SK-N-SH (cell line): Measurements from ENCODE around the gene CADM1. TPM values are rescaled to one million over a fixed set of nuclear protein-coding genes. Genes with fewer than 3 reads are reported as not detected.

Source experiments
- CTCF ChIA-PET: fragments of 300-600, 350-600 bp; formaldehyde crosslinking; extraction: SDS; loops from one replicate; lab custom pipeline; 2021; lab: Yijun Ruan, JAX
- POLR2A ChIA-PET: fragments of 350-600 bp; sonication (Branson Sonifier 250); formaldehyde crosslinking; extraction: SDS; loops from one replicate; lab custom pipeline; 2020; ENCODE audit warnings: antibody characterized with exemption, inconsistent platforms; lab: Yijun Ruan, JAX
- DNase-seq: peaks from one replicate; pipeline ENCODE4 v3.0.0; 2012
- H2AFZ ChIP-seq: fragments of 200-600 bp; sonication (generic); 2 replicates; pipeline ENCODE4 v1.8.1; 2016; ENCODE audit warnings: antibody characterized with exemption, mild to moderate bottlenecking, low read depth
- H3F3A ChIP-seq: fragments of 200-600 bp; sonication (generic); replicated peaks from 2 replicates; pipeline ENCODE3; 2016; ENCODE audit warnings: antibody characterized with exemption, mild to moderate bottlenecking; ENCODE audit not compliant: insufficient read depth
- H3K27ac ChIP-seq, 2 experiments: fragments of 200-500 bp in 1 of 2; fragments of 200-600 bp in 1 of 2; sonication (Bioruptor generic) in 1 of 2; sonication (generic), shearing (Covaris generic) in 1 of 2; 2 replicates each; pipeline versions ENCODE4 v1.5.1 to v1.6.1; 2014 to 2016; ENCODE audit warnings: low read depth in 2 of 2, inconsistent platforms in 1 of 2, low read length in 1 of 2, mild to moderate bottlenecking in 1 of 2, mixed read lengths in 1 of 2
- H3K27me3 ChIP-seq: fragments of 200-600 bp; sonication (generic), shearing (Covaris generic); 2 replicates; pipeline ENCODE4 v1.6.1; 2016; ENCODE audit warnings: mixed run types; ENCODE audit not compliant: insufficient read depth
- H3K36me3 ChIP-seq, 2 experiments: fragments of 200-500 bp in 1 of 2; fragments of 200-600 bp in 1 of 2; sonication (Bioruptor generic) in 1 of 2; sonication (generic) in 1 of 2; replicated peaks in 1 of 2; 2 replicates each; pipeline versions ENCODE3 to v1.5.1; 2014 to 2016; ENCODE audit warnings: low read length in 1 of 2, mild to moderate bottlenecking in 1 of 2; ENCODE audit not compliant: insufficient read depth in 2 of 2, control insufficient read depth in 1 of 2
- H3K4me1 ChIP-seq, 2 experiments: fragments of 200-500 bp in 1 of 2; fragments of 200-600 bp in 1 of 2; sonication (Bioruptor generic) in 1 of 2; sonication (generic), shearing (Covaris generic) in 1 of 2; 2 replicates each; pipeline versions ENCODE4 v1.5.1 to v1.6.1; 2014 to 2016; ENCODE audit warnings: low read depth in 1 of 2, low read length in 1 of 2, mixed run types in 1 of 2; ENCODE audit not compliant: insufficient read depth in 2 of 2, control insufficient read depth in 1 of 2
- H3K4me2 ChIP-seq: fragments of 200-600 bp; sonication (generic), shearing (Covaris generic); 2 replicates; pipeline ENCODE4 v1.6.1; 2017; ENCODE audit warnings: mixed run types
- H3K4me3 ChIP-seq, 2 experiments: fragments of 200-500 bp in 1 of 2; fragments of 200-600 bp in 1 of 2; sonication (Bioruptor generic) in 1 of 2; sonication (generic), shearing (Covaris generic) in 1 of 2; 2 replicates each; pipeline versions ENCODE4 v1.5.1 to v1.8.1; 2014 to 2016; ENCODE audit warnings: low read depth in 2 of 2, inconsistent platforms in 1 of 2, low read length in 1 of 2, mild to moderate bottlenecking in 1 of 2, mixed read lengths in 1 of 2, moderate library complexity in 1 of 2
- H3K79me2 ChIP-seq: fragments of 200-600 bp; sonication (generic); 2 replicates; pipeline ENCODE4 v1.8.1; 2017; ENCODE audit warnings: mild to moderate bottlenecking; ENCODE audit not compliant: insufficient read depth
- H3K9ac ChIP-seq: fragments of 200-600 bp; sonication (generic); 2 replicates; pipeline ENCODE4 v1.6.1; 2017; ENCODE audit warnings: mixed run types
- H3K9me2 ChIP-seq: fragments of 200-600 bp; sonication (generic); 2 replicates; pipeline ENCODE4 v1.6.1; 2017; ENCODE audit warnings: mixed run types
- H3K9me3 ChIP-seq: fragments of 200-600 bp; sonication (generic); 2 replicates; pipeline ENCODE4 v1.6.1; 2017; ENCODE audit warnings: mixed run types, mild to moderate bottlenecking, moderate library complexity
- H4K20me1 ChIP-seq: fragments of 200-600 bp; sonication (generic); 2 replicates; pipeline ENCODE4 v1.6.1; 2017; ENCODE audit warnings: mild to moderate bottlenecking, mixed run types; ENCODE audit not compliant: insufficient read depth
- ELF1 ChIP-seq: IDR thresholded peaks from 2 replicates; pipeline ENCODE4 v1.4.0; 2012
- EZH2phosphoT487 ChIP-seq: fragments of 200-600 bp; sonication (generic); IDR thresholded peaks from 2 replicates; pipeline ENCODE4 v1.6.1; 2017; ENCODE audit warnings: low read depth, mixed run types, mild to moderate bottlenecking, antibody characterized with exemption, moderate library complexity, borderline replicate concordance
- FOXJ3 ChIP-seq: sonication (generic); formaldehyde crosslinking; IDR thresholded peaks from 2 replicates; pipeline ENCODE4 v1.5.1; 2020; ENCODE audit warnings: mild to moderate bottlenecking, missing genetic modification reagents
- FOXM1 ChIP-seq: IDR thresholded peaks from 2 replicates; pipeline ENCODE4 v1.4.0; 2012; ENCODE audit warnings: low read depth, mild to moderate bottlenecking
- GABPA ChIP-seq: IDR thresholded peaks from 2 replicates; pipeline ENCODE4 v1.4.0; 2012; ENCODE audit warnings: low read depth, mild to moderate bottlenecking
- GATA2 ChIP-seq: sonication (generic); formaldehyde crosslinking; IDR thresholded peaks from 2 replicates; pipeline ENCODE4 v1.5.0; 2020; ENCODE audit warnings: mild to moderate bottlenecking, missing genetic modification reagents
- JUND ChIP-seq: IDR thresholded peaks from 2 replicates; pipeline ENCODE4 v1.4.0; 2012
- MAX ChIP-seq: IDR thresholded peaks from 2 replicates; pipeline ENCODE4 v1.4.0; 2012; ENCODE audit warnings: low read depth
- MEF2A ChIP-seq: IDR thresholded peaks from 2 replicates; pipeline ENCODE4 v1.4.0; 2012; ENCODE audit warnings: low read depth, borderline replicate concordance
- MXI1 ChIP-seq: IDR thresholded peaks from 2 replicates; pipeline ENCODE4 v1.6.1; 2012; ENCODE audit warnings: mild to moderate bottlenecking, low read depth, low read length, improper control_type of control experiment
- PBX3 ChIP-seq: IDR thresholded peaks from 2 replicates; pipeline ENCODE4; 2012
- POLR2AphosphoS5 ChIP-seq: IDR thresholded peaks from 2 replicates; pipeline ENCODE4 v1.6.1; 2012; ENCODE audit warnings: low read depth, low read length
- RAD21 ChIP-seq: IDR thresholded peaks from 2 replicates; pipeline ENCODE4 v1.6.1; 2012; ENCODE audit warnings: mild to moderate bottlenecking, low read length
- RFX5 ChIP-seq: IDR thresholded peaks from 2 replicates; pipeline ENCODE4 v1.6.1; 2012; ENCODE audit warnings: mild to moderate bottlenecking, improper control_type of control experiment, low read length
- RXRA ChIP-seq: IDR thresholded peaks from 2 replicates; pipeline ENCODE4 v1.4.0; 2012; ENCODE audit warnings: low read depth, mild to moderate bottlenecking, borderline replicate concordance
- SIN3A ChIP-seq: IDR thresholded peaks from 2 replicates; pipeline ENCODE4 v1.6.1; 2012; ENCODE audit warnings: low read depth, mild to moderate bottlenecking, low read length, moderate library complexity, borderline replicate concordance
- SMC3 ChIP-seq: IDR thresholded peaks from 2 replicates; pipeline ENCODE4 v1.6.1; 2012; ENCODE audit warnings: low read depth, low read length, improper control_type of control experiment
- TCF12 ChIP-seq: IDR thresholded peaks from 2 replicates; pipeline ENCODE4 v1.4.0; 2012
- TEAD4 ChIP-seq: IDR thresholded peaks from 2 replicates; pipeline ENCODE4 v1.4.0; 2012; ENCODE audit warnings: mild to moderate bottlenecking, borderline replicate concordance; ENCODE audit not compliant: insufficient read depth
- USF1 ChIP-seq: IDR thresholded peaks from 2 replicates; pipeline ENCODE4 v1.4.0; 2012; ENCODE audit warnings: low read depth, borderline replicate concordance
- YY1 ChIP-seq: IDR thresholded peaks from 2 replicates; pipeline ENCODE4 v1.4.0; 2012; ENCODE audit warnings: low read depth, mild to moderate bottlenecking
- ZBTB33 ChIP-seq: IDR thresholded peaks from 2 replicates; pipeline ENCODE4 v1.4.0; 2012; ENCODE audit warnings: low read depth, borderline replicate concordance
- WGBS: methylation state at CpG from one replicate; pipeline ENCODE4 v1.1.6; 2017; ENCODE audit warnings: low lambda C conversion rate; 5-methylcytosine and 5-hydroxymethylcytosine counted together
- polyA plus RNA-seq, 3 experiments: library from polyadenylated mRNA; depleted of rRNA; stranded (reverse); fragments of >200 nt; gene quantifications; 2 replicates each; pipeline ENCODE4 v1.2.3, GENCODE V29; 2012

Gene CADM1
- polyA plus RNA-seq, 1 of the 3 experiments (the other 2 are of a cell fraction), result 7.9 TPM

- Histone ChIP-seq H3K9me3 (no peaks in the 10 kb centered on the region), H3F3A (no peaks in the 10 kb centered on the region), H3K27me3 (no peaks in the 10 kb centered on the region), H3K36me3 (no peaks in the 10 kb centered on the region), H3K79me2 (no peaks in the 10 kb centered on the region), H3K4me2 (no peak overlapping the region), H4K20me1 (no peaks in the 10 kb centered on the region), H3K4me3 (no peak overlapping the region), H3K4me1 (peaks cover 0 to 14% of the 10 kb centered on the region in 2 experiments; a peak in 1 of 4 replicates), H3K9ac (no peak overlapping the region), H3K9me2 (no peaks in the 10 kb centered on the region), H3K27ac (no peak overlapping the region), H2AFZ (no peak overlapping the region)
- TF ChIP-seq USF1, result no peak
- no peak for TF ChIP-seq RFX5
- TF ChIP-seq POLR2AphosphoS5, result no peak
- no peak for TF ChIP-seq ELF1
- WGBS, result 63% methylated on average over 7 of the region's 7 CpGs
- no peak for DNase-seq
- CTCF ChIA-PET, result interaction anchor here (0.6 to 5.1 kb wide), 3 partner anchors 12 to 406 kb away, joined by 3 to 40 read pairs (median 6); no protein-coding TSS in a partner anchor
- POLR2A ChIA-PET, result no interaction called here
These were observed 323.9 kb downstream of the CADM1 start for GRCh38 chr11:115180272-115180671.

GRCh38 chr11:115179636-115180035 lies 324.6 kb downstream of the CADM1 start:
- H3K4me1 ChIP-seq, result peaks cover 0 to 14% of the 10 kb centered on the region in 2 experiments; a peak in 1 of 4 replicates
- no peaks in the 10 kb centered on the region for H3K79me2 ChIP-seq
- CTCF ChIA-PET, result interaction anchor here (0.6 to 5.1 kb wide), 2 partner anchors 11 to 145 kb away, joined by 3 to 40 read pairs; no protein-coding TSS in a partner anchor
- no peak overlapping the region for H2AFZ ChIP-seq
- H3K9me3 ChIP-seq, result no peaks in the 10 kb centered on the region
- H3K27ac ChIP-seq, result no peak overlapping the region
- H3K9me2 ChIP-seq, result no peaks in the 10 kb centered on the region
- H3K27me3 ChIP-seq, result no peaks in the 10 kb centered on the region
- no peak overlapping the region for H3K4me3 ChIP-seq
- no peaks in the 10 kb centered on the region for H3K36me3 ChIP-seq
- H4K20me1 ChIP-seq, result no peaks in the 10 kb centered on the region
- no peak overlapping the region for H3K9ac ChIP-seq
- H3F3A ChIP-seq, result no peaks in the 10 kb centered on the region
- DNase-seq, result no peak
- WGBS, result 58% methylated on average over 3 of the region's 3 CpGs
- H3K4me2 ChIP-seq, result no peak overlapping the region
- POLR2A ChIA-PET, result no interaction called here
- no peak for TF ChIP-seq RAD21
- TF ChIP-seq MXI1, result no peak
- no peak for TF ChIP-seq TEAD4
- no peak for TF ChIP-seq SMC3
- no peak for TF ChIP-seq TCF12
- no peak for TF ChIP-seq GATA2 (CRISPR knock-in tag)
- no peak for TF ChIP-seq RFX5
- no peak for TF ChIP-seq EZH2phosphoT487
- no peak for TF ChIP-seq SIN3A
- no peak for TF ChIP-seq ZBTB33
- TF ChIP-seq MAX, result no peak
- TF ChIP-seq POLR2AphosphoS5, result no peak
- TF ChIP-seq FOXJ3 (CRISPR knock-in tag), result no peak
- TF ChIP-seq FOXM1, result no peak
- no peak for TF ChIP-seq YY1
- no peak for TF ChIP-seq GABPA
- TF ChIP-seq JUND, result no peak
- TF ChIP-seq RXRA, result no peak
- no peak for TF ChIP-seq PBX3
- TF ChIP-seq MEF2A, result no peak
- TF ChIP-seq, all 33 proteins: peak for 0
